Measurements from ENCODE around the gene SLC17A4.

The SLC17A4 gene

GRCh38 chr6:25750906-25751305 is 3.6 kb upstream of the SLC17A4 start:
- no peak for DNase-seq (ENCODE audit: low read depth)

DNA sequence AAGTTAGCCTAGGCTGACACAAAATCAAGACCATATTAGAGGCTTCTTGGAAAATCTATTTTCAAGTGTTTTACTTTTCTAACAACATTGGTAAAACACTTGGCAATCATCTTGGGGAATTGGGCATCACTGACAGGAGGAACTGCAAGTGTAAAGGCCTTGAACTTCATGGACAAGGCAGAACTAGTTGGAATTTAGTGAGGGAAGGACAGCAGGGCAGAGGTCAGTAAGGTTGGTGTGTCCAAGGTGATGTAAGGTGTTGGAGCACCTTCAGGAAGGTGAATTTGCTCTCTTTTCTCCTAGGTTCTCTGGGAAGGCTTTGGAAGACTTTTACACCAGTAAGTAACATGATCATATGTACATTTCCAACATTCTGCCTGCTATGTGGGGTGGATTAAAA is 1.5 kb upstream of the SLC17A4 start:
- no peak for DNase-seq (ENCODE audit: low read depth)

DNA sequence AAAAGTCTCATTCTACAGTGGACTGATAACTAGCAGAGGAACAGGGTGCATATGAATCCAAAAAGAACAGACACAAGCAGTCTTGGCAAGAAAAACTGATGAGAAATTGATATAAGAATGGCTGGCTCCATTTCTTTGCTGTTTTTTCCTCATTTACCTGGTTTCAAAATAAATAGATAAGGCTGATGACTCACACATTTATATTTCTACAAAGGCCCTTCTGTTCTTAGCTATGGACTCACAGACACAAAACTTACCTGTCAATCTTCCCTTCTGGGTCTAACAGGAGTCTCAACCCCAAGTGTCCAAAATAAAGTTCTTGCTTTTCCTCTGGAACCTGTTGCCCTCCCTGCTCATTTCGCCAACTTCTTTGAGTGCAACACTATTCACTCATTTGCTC is 941 bp downstream of the SLC17A4 start:
- no peak for DNase-seq (ENCODE audit: low read depth)

DNA sequence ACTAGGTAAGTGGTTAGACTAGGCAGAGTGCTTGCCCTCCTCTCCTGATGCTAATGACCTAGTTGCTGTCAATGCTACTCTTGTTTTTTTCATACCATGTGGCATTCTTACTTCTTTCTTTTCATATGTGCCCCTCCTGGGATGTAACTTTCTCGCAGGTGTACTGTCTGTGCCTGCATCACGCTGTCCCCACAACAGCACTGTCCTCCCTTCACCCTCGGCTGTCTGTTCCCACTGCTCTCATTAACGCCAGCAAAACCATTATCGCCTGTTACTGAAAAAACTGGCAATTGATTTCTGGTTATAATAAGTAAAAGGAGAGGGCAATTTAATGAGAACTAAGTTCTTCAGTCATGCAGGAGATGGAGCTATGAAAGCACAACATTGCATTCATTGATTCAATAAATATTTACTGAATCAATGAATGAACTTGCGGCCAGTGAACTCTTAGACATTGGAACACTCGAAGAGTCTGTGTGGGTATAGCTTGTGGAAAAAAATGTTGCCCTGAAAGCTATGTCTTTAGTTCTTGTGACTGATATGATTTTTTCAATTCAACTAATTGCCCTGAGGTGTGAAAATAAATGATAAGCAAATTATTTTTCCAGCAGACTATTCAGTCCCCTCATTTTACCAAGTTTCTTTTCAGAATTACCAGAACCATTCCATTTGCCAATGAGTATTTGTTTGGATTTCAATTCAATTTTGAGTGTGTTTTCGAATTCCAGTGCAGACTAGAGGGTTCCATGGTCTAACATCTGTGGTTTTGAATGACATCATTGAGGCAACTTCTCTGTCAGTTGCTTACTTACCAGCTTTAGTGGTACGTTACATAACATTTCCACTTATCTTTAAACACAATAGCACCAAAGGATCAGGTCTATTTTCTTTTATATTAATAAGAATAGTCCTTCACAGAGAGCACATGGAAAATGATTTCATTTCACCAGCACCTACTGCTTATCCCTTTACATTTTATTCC is 2.1 kb downstream of the SLC17A4 start:
- no peak for DNase-seq (ENCODE audit: low read depth)

GRCh38 chr6:25757936-25758642 is 3.5 kb downstream of the SLC17A4 start:
- DNase-seq (ENCODE audit: low read depth): no peak

GRCh38 chr6:25764611-25765010 is 10.1 kb downstream of the SLC17A4 start:
- no peak for DNase-seq (ENCODE audit: low read depth)

GRCh38 chr6:25768566-25768965 is 14.0 kb downstream of the SLC17A4 start:
- DNase-seq (ENCODE audit: low read depth): no peak

GRCh38 chr6:25769983-25770382 is 15.4 kb downstream of the SLC17A4 start:
- DNase-seq (ENCODE audit: low read depth): peak; percentile 11

DNA sequence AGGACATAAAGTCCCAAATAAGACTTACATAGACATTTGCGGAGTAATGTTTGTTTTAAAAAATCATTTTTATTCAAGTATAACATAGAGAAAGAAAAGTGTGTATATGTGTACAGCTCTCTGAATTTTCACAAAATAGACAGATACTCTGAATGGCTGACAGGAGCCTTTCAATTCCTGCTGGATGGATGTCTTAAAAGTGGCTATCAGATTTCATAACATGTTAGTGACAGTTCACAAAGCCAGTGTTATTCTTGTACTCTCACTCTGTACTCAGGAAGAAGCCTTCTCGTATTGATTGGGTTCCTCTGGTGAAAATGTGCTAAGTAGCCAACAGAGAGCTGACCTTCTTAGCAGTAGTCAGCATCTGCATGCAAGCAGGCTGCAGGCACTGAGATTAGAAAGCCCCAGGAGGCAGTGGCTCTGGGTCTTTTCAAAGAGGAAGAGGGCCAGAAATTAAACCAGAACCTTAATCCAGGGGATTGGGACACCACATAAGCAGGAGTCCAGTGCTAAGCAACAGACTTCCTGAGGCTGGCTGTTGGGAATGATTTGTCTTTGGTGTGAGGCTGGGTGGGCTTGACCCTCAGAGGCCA is 19.7 kb downstream of the SLC17A4 start:
- DNase-seq (ENCODE audit: low read depth): no peak

- DNase-seq (ENCODE audit: low read depth): no peak
Observed at GRCh38 chr6:25777031-25777430, 22.5 kb downstream of the SLC17A4 start.

DNA sequence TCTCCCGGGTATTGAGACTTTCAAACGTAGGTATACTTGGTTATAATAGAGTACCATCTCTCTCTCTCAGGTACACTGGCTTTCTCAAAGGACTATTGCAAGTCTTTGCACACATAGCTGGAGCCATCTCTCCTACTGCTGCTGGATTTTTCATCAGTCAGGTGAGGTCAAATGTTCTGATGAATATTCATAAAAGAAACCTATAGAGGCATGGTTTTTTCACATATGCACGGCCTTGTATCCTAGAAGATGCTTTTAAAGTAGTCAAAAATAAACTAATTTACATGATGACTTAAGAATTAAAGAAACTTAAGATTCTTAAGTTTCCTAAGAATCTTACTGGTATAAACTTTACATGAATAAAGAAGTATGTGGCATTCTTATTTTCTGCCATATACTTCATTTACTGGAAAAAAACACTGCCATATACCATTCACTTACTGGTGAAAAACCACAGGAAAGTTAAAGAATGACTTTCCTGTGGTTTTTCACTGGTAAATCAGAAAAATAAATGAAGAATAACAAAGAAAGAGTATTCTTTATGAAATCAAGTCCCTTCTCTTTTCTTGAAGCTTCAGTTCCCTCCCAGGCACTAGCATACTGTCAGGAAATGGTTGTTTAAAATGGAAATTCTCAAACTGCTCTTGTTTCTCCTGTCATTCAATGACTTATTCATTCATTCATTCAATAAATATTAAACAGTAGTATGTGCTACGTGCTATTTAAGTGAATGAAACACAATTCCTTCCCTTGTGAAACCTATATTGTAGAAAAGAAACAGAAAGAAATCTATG is 23.5 kb downstream of the SLC17A4 start:
- no peak for DNase-seq (ENCODE audit: low read depth)

DNA sequence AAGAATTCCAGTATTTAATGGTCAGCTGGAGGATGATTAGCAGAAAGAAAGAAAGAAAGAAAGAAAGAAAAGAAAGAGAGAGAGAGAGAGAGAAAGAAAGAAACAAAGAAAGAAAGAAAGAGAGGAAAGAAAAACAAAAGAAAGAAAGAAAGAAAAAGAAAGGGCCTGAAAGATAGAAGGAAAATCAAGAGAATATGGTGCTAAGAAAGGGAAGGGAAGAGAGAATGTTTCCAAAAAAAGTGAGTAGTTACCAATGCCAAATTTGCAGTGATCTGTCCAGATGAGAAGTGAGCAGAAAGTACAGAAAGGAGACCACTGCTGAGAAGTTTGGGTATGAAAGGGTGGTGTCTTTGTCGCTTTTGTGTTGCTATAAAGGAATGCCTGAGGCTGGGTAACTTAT is 26.6 kb downstream of the SLC17A4 start:
- DNase-seq (ENCODE audit: low read depth): no peak

DNA sequence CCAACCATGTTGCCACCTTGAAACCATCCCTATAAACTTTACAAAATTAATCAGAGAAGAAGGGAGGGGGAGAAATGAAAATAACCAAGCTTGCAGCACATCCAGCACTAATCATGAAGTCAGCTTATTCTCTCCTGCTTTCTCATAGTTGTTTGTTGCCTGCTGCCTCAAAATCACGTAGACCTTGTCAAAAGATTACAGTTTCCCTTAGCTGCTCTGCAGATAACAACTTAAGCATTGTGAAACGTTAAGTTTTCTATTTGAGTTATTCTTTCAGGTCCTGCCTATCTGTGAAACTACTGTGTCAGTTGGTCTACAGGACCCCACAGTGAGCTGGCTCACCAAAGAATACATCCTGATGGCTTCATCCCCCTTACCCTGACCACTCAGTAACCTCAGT is 32.9 kb downstream of the SLC17A4 start:
- no peak for DNase-seq (ENCODE audit: low read depth)

DNA sequence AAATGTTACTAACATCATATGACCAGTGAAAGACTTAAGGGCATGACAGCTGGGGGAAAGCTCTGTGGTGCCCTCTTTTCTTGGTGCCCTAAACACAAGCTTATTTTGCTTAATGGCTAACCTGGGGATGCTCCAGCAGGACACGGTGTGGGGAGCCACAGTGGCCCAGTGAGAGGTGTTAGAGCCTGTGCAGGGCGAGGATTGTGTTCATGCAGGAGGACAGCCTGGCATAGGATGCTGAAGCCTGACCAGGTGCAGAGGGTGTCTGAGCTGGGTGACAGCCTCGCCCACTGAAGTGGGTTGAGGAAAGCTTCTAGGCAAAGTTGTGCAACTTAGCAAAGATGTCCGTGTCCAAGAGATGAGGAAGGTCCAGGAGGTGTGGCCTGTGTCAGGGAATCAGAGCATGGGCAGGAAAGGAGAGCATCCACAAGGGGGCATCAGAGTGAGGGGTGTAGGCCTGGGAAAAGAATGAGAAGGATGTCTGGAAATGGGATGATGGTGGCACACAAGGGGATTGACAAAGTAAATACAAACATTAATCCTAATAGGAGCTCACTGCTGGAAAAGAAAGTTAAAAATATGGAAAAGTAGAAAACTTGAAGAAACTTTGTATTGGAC is 33.9 kb downstream of the SLC17A4 start:
- peak; percentile 7 for DNase-seq (ENCODE audit: low read depth)

- no peak for DNase-seq (ENCODE audit: low read depth)
Observed at GRCh38 chr6:25789475-25789874, 34.9 kb downstream of the SLC17A4 start.

DNA sequence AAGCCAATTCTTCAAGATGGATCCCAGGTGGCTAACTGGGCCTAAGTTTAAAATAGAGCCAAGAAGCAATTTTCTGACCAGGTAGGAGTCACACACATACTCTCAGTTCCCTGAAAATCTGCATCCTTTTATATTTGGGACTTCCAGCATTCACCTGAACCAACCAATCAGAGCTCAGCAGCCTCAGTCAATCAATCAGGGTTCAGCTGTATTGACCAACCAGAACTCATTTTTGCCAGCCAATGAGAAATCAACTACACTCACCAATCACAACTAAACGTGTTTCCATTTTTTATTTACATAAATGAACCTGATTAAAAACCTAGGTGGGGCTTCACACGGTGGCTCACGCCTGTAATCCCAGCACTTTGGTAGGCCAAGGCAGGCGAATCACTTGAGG is 37.5 kb downstream of the SLC17A4 start:
- no peak for DNase-seq (ENCODE audit: low read depth)

GRCh38 chr6:25793970-25794369 is 39.4 kb downstream of the SLC17A4 start:
- DNase-seq (ENCODE audit: low read depth): no peak

GRCh38 chr6:25794784-25795183 is 40.2 kb downstream of the SLC17A4 start:
- no peak for DNase-seq (ENCODE audit: low read depth)

DNA sequence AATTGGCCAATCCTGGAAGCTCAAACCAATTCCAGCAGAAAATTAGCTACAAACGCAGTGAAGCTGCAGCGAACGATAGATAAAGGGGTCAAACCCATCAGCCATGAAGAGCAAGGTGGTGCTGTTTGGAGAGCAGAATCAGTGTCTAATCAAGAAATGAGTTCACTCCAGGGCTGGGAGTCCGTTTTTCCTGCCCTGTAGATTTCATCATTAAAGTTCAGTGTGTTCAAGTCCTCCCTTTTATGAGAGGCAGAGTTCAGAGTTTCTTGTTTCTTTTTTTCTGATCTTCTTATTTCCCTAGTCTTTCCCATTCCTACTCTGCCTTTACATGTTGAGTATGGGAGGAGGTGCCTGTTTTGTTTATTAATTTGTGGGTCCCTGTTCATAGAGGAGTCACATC is 46.9 kb downstream of the SLC17A4 start:
- DNase-seq (ENCODE audit: low read depth): no peak

- no peak for DNase-seq (ENCODE audit: low read depth)
Observed at GRCh38 chr6:25804804-25805203, 50.3 kb downstream of the SLC17A4 start.

DNA sequence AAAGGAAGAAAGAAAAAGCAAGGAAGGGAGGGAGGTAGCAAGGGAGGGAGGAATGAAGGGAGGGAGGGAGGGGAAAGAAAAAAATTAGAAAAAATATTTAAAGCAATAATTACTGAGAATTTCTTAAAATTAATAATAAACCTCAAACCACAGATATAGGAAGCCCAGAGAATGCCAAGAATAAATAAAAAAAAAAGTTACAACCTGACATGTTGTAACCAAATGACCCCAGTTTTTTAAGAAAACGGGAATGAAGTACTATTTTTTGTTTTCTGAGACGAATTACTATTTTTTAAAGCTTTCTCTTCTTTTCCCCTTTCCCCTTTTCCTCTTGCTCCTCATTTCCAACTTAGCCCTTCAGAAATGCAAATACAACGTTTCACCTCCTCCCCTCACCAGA is 60.7 kb downstream of the SLC17A4 start:
- DNase-seq (ENCODE audit: low read depth): no peak

- DNase-seq (ENCODE audit: low read depth): no peak
Observed at GRCh38 chr6:25816252-25816651, 61.7 kb downstream of the SLC17A4 start.
